Cardiac muscle cell (in vitro differentiated cells and primary cell): ENCODE results near the gene TAS2R9. TPM values are rescaled to one million over a fixed set of nuclear protein-coding genes. Genes with fewer than 3 reads are reported as not detected.

Source experiments
- DNase-seq, 2 donors: peaks; one replicate each; pipeline versions ENCODE4 v3.0.0 to v3.0.0-alpha.2; 2010 to 2017; ENCODE audit warnings: low read depth in 1 of 2, low spot score in 1 of 2
- H3K27ac ChIP-seq: fragments of 200-600 bp; sonication (generic); 2 replicates; pipeline ENCODE4 v1.5.1; 2016
- H3K27me3 ChIP-seq: fragments of 200-600 bp; sonication (generic); 2 replicates; pipeline ENCODE4 v1.6.0; 2016; ENCODE audit warnings: control low read depth
- H3K36me3 ChIP-seq: fragments of 200-600 bp; sonication (generic); 2 replicates; pipeline ENCODE4 v1.5.1; 2016; ENCODE audit warnings: control low read depth
- H3K4me1 ChIP-seq: fragments of 200-600 bp; sonication (generic); 2 replicates; pipeline ENCODE4 v1.8.1; 2017; ENCODE audit warnings: low read depth, mild to moderate bottlenecking, mixed run types
- H3K4me3 ChIP-seq: fragments of 200-600 bp; sonication (generic); 2 replicates; pipeline ENCODE4 v1.5.1; 2016; ENCODE audit warnings: mild to moderate bottlenecking
- H3K9me3 ChIP-seq: fragments of 200-600 bp; sonication (generic); 2 replicates; pipeline ENCODE4 v1.5.1; 2017; ENCODE audit warnings: low read depth, mild to moderate bottlenecking, control low read depth
- polyA plus RNA-seq: library from polyadenylated mRNA; unstranded; fragments of >200 nt; fragmentation: Nextera tagmentation; extraction: Ambion mirVana; gene quantifications from 2 replicates; pipeline ENCODE4 v1.2.1, GENCODE V29; 2016
- total RNA-seq: library from RNA; depleted of rRNA; stranded (reverse); fragments of >200 nt; gene quantifications from 2 replicates; pipeline ENCODE4 v1.2.3, GENCODE V29; 2016
- TF ChIP-seq, protein P1 (sequence below): IDR thresholded peaks from 2 replicates; pipeline ENCODE4 v1.5.1; 2012; ENCODE audit warnings: low read depth, mild to moderate bottlenecking, low read length

The TAS2R9 gene
- total and polyA plus RNA-seq, 2 experiments from 2014 or later, result 1.8 TPM; not detected in 1

DNA sequence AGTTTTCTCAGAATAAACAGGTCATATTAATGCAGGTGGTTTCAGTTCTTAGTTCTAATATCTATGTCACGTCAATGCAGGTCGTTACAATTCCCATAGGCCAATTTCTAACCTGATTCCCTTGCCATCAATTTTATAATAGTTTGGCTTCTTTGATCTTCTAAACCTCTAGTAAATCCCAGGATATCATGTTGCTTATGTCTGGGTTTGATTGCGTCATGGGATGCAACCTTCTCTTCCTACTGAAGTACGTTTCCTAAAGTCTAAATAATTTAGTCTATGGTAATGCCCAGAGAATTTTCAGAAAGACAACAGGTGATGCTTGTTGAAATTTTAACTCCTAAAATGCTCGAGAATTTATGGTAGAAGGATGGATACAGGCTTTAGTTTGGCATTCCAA lies 26.7 kb downstream of the TAS2R9 start:
- TF ChIP-seq, protein P1, sequence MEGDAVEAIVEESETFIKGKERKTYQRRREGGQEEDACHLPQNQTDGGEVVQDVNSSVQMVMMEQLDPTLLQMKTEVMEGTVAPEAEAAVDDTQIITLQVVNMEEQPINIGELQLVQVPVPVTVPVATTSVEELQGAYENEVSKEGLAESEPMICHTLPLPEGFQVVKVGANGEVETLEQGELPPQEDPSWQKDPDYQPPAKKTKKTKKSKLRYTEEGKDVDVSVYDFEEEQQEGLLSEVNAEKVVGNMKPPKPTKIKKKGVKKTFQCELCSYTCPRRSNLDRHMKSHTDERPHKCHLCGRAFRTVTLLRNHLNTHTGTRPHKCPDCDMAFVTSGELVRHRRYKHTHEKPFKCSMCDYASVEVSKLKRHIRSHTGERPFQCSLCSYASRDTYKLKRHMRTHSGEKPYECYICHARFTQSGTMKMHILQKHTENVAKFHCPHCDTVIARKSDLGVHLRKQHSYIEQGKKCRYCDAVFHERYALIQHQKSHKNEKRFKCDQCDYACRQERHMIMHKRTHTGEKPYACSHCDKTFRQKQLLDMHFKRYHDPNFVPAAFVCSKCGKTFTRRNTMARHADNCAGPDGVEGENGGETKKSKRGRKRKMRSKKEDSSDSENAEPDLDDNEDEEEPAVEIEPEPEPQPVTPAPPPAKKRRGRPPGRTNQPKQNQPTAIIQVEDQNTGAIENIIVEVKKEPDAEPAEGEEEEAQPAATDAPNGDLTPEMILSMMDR, result no peak
- Histone ChIP-seq H3K27ac (no peak overlapping the region), H3K4me1 (no peaks in the 10 kb centered on the region), H3K27me3 (no peaks in the 10 kb centered on the region), H3K36me3 (no peaks in the 10 kb centered on the region), H3K4me3 (no peak overlapping the region), H3K9me3 (no peaks in the 10 kb centered on the region)
- DNase-seq, result no peak

DNA sequence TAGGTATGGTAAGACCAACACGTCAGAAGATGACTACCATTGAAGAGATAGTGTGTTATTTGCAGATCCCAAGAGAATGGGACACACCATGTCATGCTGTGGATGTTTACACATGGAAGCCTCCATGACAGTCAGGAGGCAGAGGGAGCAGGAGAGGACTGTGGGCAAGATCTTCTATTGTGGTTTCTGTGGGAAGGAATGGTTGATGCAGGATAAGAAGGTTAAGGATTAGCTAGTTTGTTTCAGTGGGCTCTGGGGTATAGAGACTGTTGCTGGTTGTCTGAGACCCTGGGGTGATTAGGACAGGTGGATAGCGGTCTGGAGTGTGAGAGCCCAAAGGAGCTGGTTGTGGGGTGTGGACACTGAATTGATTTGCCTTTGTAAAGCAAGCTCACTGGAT lies 30.9 kb downstream of the TAS2R9 start:
- H3K36me3 ChIP-seq, result no peaks in the 10 kb centered on the region
- TF ChIP-seq, protein P1, result no peak
- H3K27me3 ChIP-seq, result peaks cover 5% of the 10 kb centered on the region
- H3K9me3 ChIP-seq, result no peaks in the 10 kb centered on the region
- no peak overlapping the region for H3K4me3 ChIP-seq
- H3K4me1 ChIP-seq, result no peaks in the 10 kb centered on the region
- no peak for DNase-seq
- H3K27ac ChIP-seq, result no peak overlapping the region

DNA sequence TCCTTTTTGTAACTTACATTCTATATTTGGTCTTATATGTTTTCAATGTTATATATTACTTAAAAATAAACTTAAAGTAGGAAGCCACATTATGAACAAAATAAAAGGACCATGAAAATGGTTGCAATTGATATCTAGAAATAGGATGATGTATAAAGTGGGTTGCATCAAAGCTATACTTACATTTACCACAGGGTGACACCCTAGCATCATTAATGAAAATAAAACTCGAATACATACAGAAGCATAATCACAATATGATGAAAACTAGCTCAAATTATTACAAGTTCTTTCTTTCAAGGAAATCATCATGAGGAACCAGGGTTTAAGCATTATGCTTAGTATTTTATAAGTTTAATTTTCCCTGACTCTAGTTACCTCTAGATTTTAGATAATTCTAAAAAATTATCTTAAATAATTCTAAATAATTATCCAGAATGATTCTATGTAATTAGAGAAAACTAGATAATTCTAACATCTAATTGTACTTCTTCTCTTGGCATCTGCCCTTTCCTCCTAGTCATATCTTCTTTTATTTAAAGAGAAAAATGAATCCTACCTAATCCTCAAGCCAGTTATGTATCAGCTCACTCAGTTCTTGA lies 38.7 kb downstream of the TAS2R9 start:
- DNase-seq, result peak; percentile 21 to 64
- Histone ChIP-seq H3K4me3 (no peak overlapping the region), H3K27ac (no peak overlapping the region), H3K27me3 (peaks cover 39% of the 10 kb centered on the region), H3K9me3 (no peaks in the 10 kb centered on the region), H3K36me3 (no peaks in the 10 kb centered on the region), H3K4me1 (no peaks in the 10 kb centered on the region)
- TF ChIP-seq, protein P1, result peak; percentile 63

DNA sequence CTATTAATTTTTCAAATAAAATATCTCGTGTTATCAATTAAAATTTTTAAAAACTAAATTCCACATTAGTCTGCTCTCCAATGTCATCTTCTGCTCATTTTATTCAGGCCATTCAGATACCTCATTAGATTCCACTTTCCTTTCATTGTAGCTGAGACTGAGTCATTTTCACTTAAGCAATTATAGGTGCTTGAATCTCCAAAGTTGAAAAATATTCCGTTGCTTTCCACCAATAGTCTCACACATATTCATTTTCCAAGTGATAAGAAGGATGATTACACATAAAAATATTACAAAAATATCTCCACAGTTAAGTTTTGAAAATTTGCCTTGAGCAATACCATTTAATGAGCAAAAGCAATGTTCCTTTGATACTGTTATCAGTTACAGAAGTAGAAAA lies 50.3 kb downstream of the TAS2R9 start:
- DNase-seq, result no peak
- TF ChIP-seq, protein P1, result no peak
- no peak overlapping the region for H3K27ac ChIP-seq
- H3K4me3 ChIP-seq, result no peak overlapping the region
- no peaks in the 10 kb centered on the region for H3K4me1 ChIP-seq
- no peaks in the 10 kb centered on the region for H3K9me3 ChIP-seq
- no peaks in the 10 kb centered on the region for H3K36me3 ChIP-seq
- H3K27me3 ChIP-seq, result peaks cover 7% of the 10 kb centered on the region

Other genes starting within 250 kb of the TAS2R9 start
- 10.8 and 14.2 TPM in 2 replicates for gene MAGOHB, start 196.6 kb downstream of the TAS2R9 start, total RNA-seq
- 39.5 and 57.6 TPM in 2 replicates for gene MAGOHB, start 196.6 kb downstream of the TAS2R9 start, polyA plus RNA-seq
- 0.21 and 0.74 TPM in 2 replicates for gene STYK1, start 136.1 kb downstream of the TAS2R9 start, total RNA-seq
- 0.65 and 2.3 TPM in 2 replicates for gene STYK1, start 136.1 kb downstream of the TAS2R9 start, polyA plus RNA-seq
- 142 and 173 TPM in 2 replicates for gene YBX3, start 86.8 kb downstream of the TAS2R9 start, total RNA-seq
- gene YBX3, start 86.8 kb downstream of the TAS2R9 start, polyA plus RNA-seq, result 212 and 278 TPM in 2 replicates
- gene TAS2R7, start 7.5 kb downstream of the TAS2R9 start, total RNA-seq, result not detected in 2 replicates
- not detected in 2 replicates for gene TAS2R7, start 7.5 kb downstream of the TAS2R9 start, polyA plus RNA-seq
- gene TAS2R8, start 2.9 kb downstream of the TAS2R9 start, total RNA-seq, result 0.45 TPM in 1 of 2 replicates, not detected in the other
- gene TAS2R8, start 2.9 kb downstream of the TAS2R9 start, polyA plus RNA-seq, result not detected in 2 replicates
- gene TAS2R10, start 16.2 kb upstream of the TAS2R9 start, total RNA-seq, result 1.2 and 1.9 TPM in 2 replicates
- 0.72 and 1.1 TPM in 2 replicates for gene TAS2R10, start 16.2 kb upstream of the TAS2R9 start, polyA plus RNA-seq
- gene PRR4, start 39.3 kb upstream of the TAS2R9 start, total RNA-seq, result 0.67 and 8.8 TPM in 2 replicates
- gene PRR4, start 39.3 kb upstream of the TAS2R9 start, polyA plus RNA-seq, result 5.3 and 7.1 TPM in 2 replicates
- 30.2 and 35.0 TPM in 2 replicates for gene PRH1, start 74.1 kb upstream of the TAS2R9 start, total RNA-seq
- 35.3 and 38.6 TPM in 2 replicates for gene PRH1, start 74.1 kb upstream of the TAS2R9 start, polyA plus RNA-seq
- gene TAS2R13, start 99.4 kb upstream of the TAS2R9 start, total RNA-seq, result 0.11 and 0.69 TPM in 2 replicates
- not detected in 2 replicates for gene TAS2R13, start 99.4 kb upstream of the TAS2R9 start, polyA plus RNA-seq
- gene PRH2, start 119.1 kb upstream of the TAS2R9 start, total RNA-seq, result not detected in 2 replicates
- 0.43 and 2.1 TPM in 2 replicates for gene PRH2, start 119.1 kb upstream of the TAS2R9 start, polyA plus RNA-seq
- 1.2 and 3.2 TPM in 2 replicates for gene TAS2R14, start 129.1 kb upstream of the TAS2R9 start, total RNA-seq
- 1.0 and 3.0 TPM in 2 replicates for gene TAS2R14, start 129.1 kb upstream of the TAS2R9 start, polyA plus RNA-seq
- gene TAS2R50, start 176.7 kb upstream of the TAS2R9 start, total RNA-seq, result 1.1 and 1.9 TPM in 2 replicates
- gene TAS2R50, start 176.7 kb upstream of the TAS2R9 start, polyA plus RNA-seq, result 0.23 TPM in 1 of 2 replicates, not detected in the other
- gene TAS2R20, start 188.1 kb upstream of the TAS2R9 start, total RNA-seq, result 0.49 and 3.6 TPM in 2 replicates
- 0.25 and 0.61 TPM in 2 replicates for gene TAS2R20, start 188.1 kb upstream of the TAS2R9 start, polyA plus RNA-seq
- gene TAS2R19, start 212.5 kb upstream of the TAS2R9 start, total RNA-seq, result 1.8 and 3.5 TPM in 2 replicates
- gene TAS2R19, start 212.5 kb upstream of the TAS2R9 start, polyA plus RNA-seq, result not detected in 2 replicates
- 1.3 and 3.0 TPM in 2 replicates for gene TAS2R31, start 221.2 kb upstream of the TAS2R9 start, total RNA-seq
- 0.29 and 0.62 TPM in 2 replicates for gene TAS2R31, start 221.2 kb upstream of the TAS2R9 start, polyA plus RNA-seq